Fibroblast of pulmonary artery (primary cell): ENCODE data around the gene PCDHGA3.
"Not testable (repeated sequence)": the region's sequence is repeated elsewhere in the genome, so short reads cannot be mapped to it uniquely, and the experiment has no call there.

ENCODE experiments used
- DNase-seq: peaks from one replicate; pipeline ENCODE4 v3.0.0-alpha.2; 2010; ENCODE audit warnings: low read depth
- H3K4me3 ChIP-seq: replicated peaks from 2 replicates; pipeline ENCODE4 v1.5.1; 2011; ENCODE audit warnings: low read depth, mild to moderate bottlenecking, control low read depth, low read length, moderate library complexity
- TF ChIP-seq, protein P1 (sequence below): IDR thresholded peaks from 2 replicates; pipeline ENCODE4 v1.5.1; 2011; ENCODE audit warnings: mild to moderate bottlenecking, control low read depth, low read length, inconsistent platforms; ENCODE audit errors: missing control alignments

PCDHGA3 gene

DNA sequence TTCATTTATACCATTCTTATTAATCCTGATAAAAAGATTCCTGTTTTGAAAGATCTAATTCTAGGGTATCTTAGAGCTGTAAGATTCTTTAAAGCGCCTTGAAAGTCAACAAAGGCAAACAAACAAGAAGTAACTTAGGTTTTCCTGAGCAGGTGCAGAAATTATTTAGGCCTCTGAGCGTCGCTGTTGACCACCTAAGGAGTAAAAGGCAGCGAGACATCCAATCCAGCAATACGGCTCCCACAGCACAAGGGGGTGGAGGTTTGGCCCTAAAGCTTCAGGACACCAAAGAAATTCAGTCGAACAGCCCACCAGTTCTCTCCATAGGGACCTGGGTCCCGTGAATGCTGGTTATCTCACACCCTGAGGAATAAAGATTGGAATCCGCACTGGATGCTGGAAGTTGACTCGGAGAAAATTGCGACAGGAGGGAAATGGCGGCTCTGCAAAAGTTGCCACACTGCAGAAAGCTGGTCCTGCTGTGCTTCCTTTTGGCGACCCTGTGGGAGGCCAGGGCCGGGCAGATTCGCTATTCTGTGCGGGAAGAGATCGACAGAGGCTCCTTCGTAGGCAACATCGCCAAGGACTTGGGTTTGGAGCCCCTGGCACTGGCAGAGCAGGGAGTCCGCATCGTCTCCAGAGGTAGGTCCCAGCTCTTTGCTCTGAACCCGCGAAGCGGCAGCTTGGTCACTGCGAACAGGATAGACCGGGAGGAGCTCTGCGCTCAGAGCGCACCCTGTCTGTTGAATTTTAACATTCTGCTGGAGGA, 4.9 kb upstream of the PCDHGA3 start, which contains the start of gene PCDHGA2:
Gene PCDHGA2, plus strand, starts transcription at position 223 of the 769 bp plus-strand sequence.
- TF ChIP-seq, protein P1, sequence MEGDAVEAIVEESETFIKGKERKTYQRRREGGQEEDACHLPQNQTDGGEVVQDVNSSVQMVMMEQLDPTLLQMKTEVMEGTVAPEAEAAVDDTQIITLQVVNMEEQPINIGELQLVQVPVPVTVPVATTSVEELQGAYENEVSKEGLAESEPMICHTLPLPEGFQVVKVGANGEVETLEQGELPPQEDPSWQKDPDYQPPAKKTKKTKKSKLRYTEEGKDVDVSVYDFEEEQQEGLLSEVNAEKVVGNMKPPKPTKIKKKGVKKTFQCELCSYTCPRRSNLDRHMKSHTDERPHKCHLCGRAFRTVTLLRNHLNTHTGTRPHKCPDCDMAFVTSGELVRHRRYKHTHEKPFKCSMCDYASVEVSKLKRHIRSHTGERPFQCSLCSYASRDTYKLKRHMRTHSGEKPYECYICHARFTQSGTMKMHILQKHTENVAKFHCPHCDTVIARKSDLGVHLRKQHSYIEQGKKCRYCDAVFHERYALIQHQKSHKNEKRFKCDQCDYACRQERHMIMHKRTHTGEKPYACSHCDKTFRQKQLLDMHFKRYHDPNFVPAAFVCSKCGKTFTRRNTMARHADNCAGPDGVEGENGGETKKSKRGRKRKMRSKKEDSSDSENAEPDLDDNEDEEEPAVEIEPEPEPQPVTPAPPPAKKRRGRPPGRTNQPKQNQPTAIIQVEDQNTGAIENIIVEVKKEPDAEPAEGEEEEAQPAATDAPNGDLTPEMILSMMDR: peak; percentile 61
- H3K4me3 ChIP-seq: peak within 1 kb of the TSS; percentile 53
- DNase-seq: peak; percentile 76

DNA sequence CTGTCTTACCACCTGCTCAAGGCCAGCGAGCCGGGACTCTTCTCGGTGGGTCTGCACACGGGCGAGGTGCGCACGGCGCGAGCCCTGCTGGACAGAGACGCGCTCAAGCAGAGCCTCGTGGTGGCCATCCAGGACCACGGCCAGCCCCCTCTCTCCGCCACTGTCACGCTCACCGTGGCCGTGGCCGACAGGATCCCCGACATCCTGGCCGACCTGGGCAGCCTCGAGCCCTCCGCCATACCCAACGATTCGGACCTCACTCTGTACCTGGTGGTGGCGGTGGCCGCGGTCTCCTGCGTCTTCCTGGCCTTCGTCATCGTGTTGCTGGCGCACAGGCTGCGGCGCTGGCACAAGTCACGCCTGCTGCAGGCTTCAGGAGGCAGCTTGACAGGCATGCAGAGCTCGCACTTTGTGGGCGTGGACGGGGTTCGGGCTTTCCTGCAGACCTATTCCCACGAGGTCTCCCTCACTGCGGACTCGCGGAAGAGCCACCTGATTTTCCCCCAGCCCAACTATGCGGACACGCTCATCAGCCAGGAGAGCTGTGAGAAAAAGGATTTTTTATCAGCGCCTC, 2.8 kb upstream of the PCDHGA3 start:
- DNase-seq, H3K4me3 ChIP-seq: not testable (repeated sequence)

DNA sequence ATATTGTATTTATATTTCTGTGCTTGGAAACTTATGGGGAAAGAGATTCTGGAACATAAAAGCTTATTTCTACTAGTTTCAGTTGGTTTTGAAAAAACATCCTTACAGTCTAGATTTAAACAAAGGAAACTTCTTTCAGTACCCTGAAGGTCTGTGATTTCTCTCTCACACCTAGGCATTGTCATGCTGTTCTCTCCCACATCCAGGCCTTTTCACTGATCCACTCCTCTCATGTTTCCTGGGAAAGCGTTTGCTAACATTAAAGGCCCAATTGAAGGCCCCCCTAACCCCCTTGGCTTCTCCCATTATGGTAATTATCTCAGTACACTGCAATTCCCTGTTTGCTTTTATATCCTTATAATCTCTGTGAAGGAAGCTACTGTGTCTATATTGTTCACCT, 856 bp upstream of the PCDHGA3 start:
- DNase-seq: no peak
- no peak overlapping the region for H3K4me3 ChIP-seq
- TF ChIP-seq, protein P1: no peak

DNA sequence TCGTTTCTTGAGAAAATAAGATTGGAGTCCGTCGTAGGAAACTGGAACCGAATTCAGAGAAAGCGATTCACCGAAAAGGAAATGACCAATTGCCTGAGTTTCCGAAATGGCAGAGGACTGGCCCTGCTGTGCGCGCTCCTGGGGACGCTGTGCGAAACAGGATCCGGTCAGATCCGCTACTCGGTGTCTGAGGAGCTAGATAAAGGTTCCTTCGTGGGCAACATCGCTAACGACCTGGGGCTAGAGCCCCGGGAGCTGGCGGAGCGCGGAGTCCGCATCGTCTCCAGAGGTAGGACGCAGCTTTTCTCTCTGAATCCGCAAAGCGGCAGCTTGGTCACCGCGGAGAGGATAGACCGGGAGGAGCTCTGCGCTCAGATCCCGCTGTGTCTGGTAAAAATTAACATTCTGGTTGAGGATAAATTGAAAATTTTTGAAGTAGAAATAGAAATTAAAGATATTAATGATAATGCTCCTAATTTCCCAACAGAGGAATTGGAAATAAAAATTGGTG, 379 bp downstream of the PCDHGA3 start:
- TF ChIP-seq, protein P1: no peak
- DNase-seq: no peak
- peak overlapping the region; percentile 53 for H3K4me3 ChIP-seq

DNA sequence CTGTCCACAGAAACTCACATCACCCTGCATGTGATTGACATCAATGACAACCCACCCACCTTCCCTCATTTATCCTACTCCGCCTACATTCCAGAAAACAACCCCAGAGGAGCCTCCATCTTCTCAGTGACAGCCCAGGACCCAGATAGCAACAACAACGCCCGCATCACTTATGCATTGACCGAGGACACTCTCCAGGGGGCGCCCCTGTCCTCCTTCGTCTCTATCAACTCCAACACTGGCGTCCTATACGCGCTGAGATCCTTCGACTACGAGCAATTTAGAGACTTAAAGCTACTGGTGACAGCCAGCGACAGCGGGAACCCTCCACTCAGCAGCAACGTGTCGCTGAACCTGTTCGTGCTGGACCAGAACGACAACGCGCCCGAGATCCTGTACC, 1.7 kb downstream of the PCDHGA3 start:
- TF ChIP-seq, protein P1: no peak
- DNase-seq: no peak
- no peak overlapping the region for H3K4me3 ChIP-seq

DNA sequence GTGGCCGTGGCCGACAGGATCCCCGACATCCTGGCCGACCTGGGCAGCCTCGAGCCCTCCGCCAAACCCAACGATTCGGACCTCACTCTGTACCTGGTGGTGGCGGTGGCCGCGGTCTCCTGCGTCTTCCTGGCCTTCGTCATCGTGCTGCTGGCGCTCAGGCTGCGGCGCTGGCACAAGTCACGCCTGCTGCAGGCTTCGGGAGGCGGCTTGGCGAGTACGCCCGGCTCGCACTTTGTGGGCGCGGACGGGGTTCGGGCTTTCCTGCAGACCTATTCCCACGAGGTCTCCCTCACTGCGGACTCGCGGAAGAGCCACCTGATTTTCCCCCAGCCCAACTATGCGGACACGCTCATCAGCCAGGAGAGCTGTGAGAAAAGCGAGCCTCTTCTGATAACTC, 2.4 kb downstream of the PCDHGA3 start:
- H3K4me3 ChIP-seq, DNase-seq: not testable (repeated sequence)

DNA sequence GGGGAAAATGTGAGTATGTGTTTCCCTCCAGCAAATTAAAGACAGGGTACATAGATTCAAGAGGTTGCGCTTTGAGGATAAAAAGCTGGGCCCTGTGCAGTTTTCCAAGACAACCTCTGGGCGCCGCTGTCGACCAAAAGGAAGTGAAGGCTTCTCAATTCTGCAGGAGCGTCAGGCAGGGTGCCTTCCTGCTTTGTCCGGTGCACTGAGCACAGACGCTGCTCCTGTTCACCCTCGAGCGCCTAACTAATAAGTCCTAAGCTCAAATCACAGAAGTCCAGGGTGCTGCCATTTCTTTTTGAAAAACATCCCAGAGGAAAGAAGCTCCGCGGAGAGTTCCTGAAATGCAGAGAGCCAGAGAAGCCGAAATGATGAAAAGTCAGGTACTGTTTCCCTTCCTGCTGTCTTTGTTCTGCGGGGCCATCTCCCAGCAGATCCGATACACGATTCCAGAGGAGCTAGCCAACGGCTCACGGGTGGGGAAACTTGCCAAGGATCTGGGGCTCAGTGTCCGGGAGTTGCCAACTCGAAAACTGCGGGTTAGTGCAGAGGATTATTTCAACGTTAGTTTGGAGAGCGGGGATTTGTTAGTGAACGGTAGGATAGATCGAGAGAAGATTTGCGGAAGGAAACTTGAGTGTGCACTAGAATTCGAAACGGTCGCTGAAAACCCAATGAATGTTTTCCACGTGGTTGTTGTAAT, 6.4 kb downstream of the PCDHGA3 start, which contains the start of gene PCDHGB1:
Gene PCDHGB1, plus strand, starts transcription at position 183 of the 703 bp plus-strand sequence. Its CDS starts 162 bp downstream, at position 345.
- peak; percentile 66 for DNase-seq
- peak within 1 kb of the TSS; percentile 40 for H3K4me3 ChIP-seq

More for the DNA sequence above, 6.4 kb downstream of the PCDHGA3 start, which contains the start of gene PCDHGB1:
- TF ChIP-seq, protein P1: peak; percentile 55
